ENCODE measurements around the gene MACROD2.

MACROD2 gene

GRCh38 chr20:15625981-15626380 is 1630.7 kb downstream of the MACROD2 start:
- no peaks in the 10 kb centered on the region for H3K4me1 ChIP-seq (ENCODE audit: control insufficient read depth, insufficient read depth, low read length)
- H3K4me3 ChIP-seq (ENCODE audit: low read length), result no peak overlapping the region
- H3K36me3 ChIP-seq (ENCODE audit: insufficient read depth, low read length), result no peaks in the 10 kb centered on the region
- no peak overlapping the region for H3K9ac ChIP-seq (ENCODE audit: low read depth, low read length)
- H3K4me2 ChIP-seq (ENCODE audit: low read length), result no peak overlapping the region
- no peaks in the 10 kb centered on the region for H3K9me3 ChIP-seq (replicated peaks; ENCODE audit: low read length)
- H3K27me3 ChIP-seq (ENCODE audit: control insufficient read depth, insufficient read depth, low read length), result no peaks in the 10 kb centered on the region

- no peaks in the 10 kb centered on the region for H3K4me1 ChIP-seq (ENCODE audit: control insufficient read depth, insufficient read depth, low read length)
- H3K27me3 ChIP-seq (ENCODE audit: control insufficient read depth, insufficient read depth, low read length), result no peaks in the 10 kb centered on the region
- no peak overlapping the region for H3K4me2 ChIP-seq (ENCODE audit: low read length)
- no peak overlapping the region for H3K9ac ChIP-seq (ENCODE audit: low read depth, low read length)
- H3K36me3 ChIP-seq (ENCODE audit: insufficient read depth, low read length), result no peaks in the 10 kb centered on the region
- no peaks in the 10 kb centered on the region for H3K9me3 ChIP-seq (replicated peaks; ENCODE audit: low read length)
- H3K4me3 ChIP-seq (ENCODE audit: low read length), result no peak overlapping the region
These were observed 1631.8 kb downstream of the MACROD2 start for GRCh38 chr20:15627089-15627488.

GRCh38 chr20:15627501-15627903 is 1632.2 kb downstream of the MACROD2 start:
- H3K9me3 ChIP-seq (replicated peaks; ENCODE audit: low read length), result no peaks in the 10 kb centered on the region
- H3K27me3 ChIP-seq (ENCODE audit: control insufficient read depth, insufficient read depth, low read length), result no peaks in the 10 kb centered on the region
- no peak overlapping the region for H3K4me2 ChIP-seq (ENCODE audit: low read length)
- H3K4me1 ChIP-seq (ENCODE audit: control insufficient read depth, insufficient read depth, low read length), result no peaks in the 10 kb centered on the region
- no peak overlapping the region for H3K4me3 ChIP-seq (ENCODE audit: low read length)
- no peak overlapping the region for H3K9ac ChIP-seq (ENCODE audit: low read depth, low read length)
- no peaks in the 10 kb centered on the region for H3K36me3 ChIP-seq (ENCODE audit: insufficient read depth, low read length)

GRCh38 chr20:15628851-15629353 is 1633.6 kb downstream of the MACROD2 start:
- Histone ChIP-seq H3K4me1 (ENCODE audit: control insufficient read depth, insufficient read depth, low read length) (no peaks in the 10 kb centered on the region), H3K36me3 (ENCODE audit: insufficient read depth, low read length) (no peaks in the 10 kb centered on the region), H3K9me3 (replicated peaks; ENCODE audit: low read length) (no peaks in the 10 kb centered on the region), H3K27me3 (ENCODE audit: control insufficient read depth, insufficient read depth, low read length) (no peaks in the 10 kb centered on the region), H3K4me2 (ENCODE audit: low read length) (no peak overlapping the region), H3K4me3 (ENCODE audit: low read length) (no peak overlapping the region), H3K9ac (ENCODE audit: low read depth, low read length) (no peak overlapping the region)

GRCh38 chr20:15630360-15630759 is 1635.0 kb downstream of the MACROD2 start:
- H3K36me3 ChIP-seq (ENCODE audit: insufficient read depth, low read length), result no peaks in the 10 kb centered on the region
- H3K9me3 ChIP-seq (replicated peaks; ENCODE audit: low read length), result no peaks in the 10 kb centered on the region
- H3K9ac ChIP-seq (ENCODE audit: low read depth, low read length), result no peak overlapping the region
- no peaks in the 10 kb centered on the region for H3K27me3 ChIP-seq (ENCODE audit: control insufficient read depth, insufficient read depth, low read length)
- no peaks in the 10 kb centered on the region for H3K4me1 ChIP-seq (ENCODE audit: control insufficient read depth, insufficient read depth, low read length)
- H3K4me2 ChIP-seq (ENCODE audit: low read length), result no peak overlapping the region
- H3K4me3 ChIP-seq (ENCODE audit: low read length), result no peak overlapping the region

GRCh38 chr20:15632680-15633079 is 1637.4 kb downstream of the MACROD2 start:
- no peaks in the 10 kb centered on the region for H3K36me3 ChIP-seq (ENCODE audit: insufficient read depth, low read length)
- H3K4me2 ChIP-seq (ENCODE audit: low read length), result no peak overlapping the region
- H3K9ac ChIP-seq (ENCODE audit: low read depth, low read length), result no peak overlapping the region
- H3K4me1 ChIP-seq (ENCODE audit: control insufficient read depth, insufficient read depth, low read length), result no peaks in the 10 kb centered on the region
- no peaks in the 10 kb centered on the region for H3K27me3 ChIP-seq (ENCODE audit: control insufficient read depth, insufficient read depth, low read length)
- no peak overlapping the region for H3K4me3 ChIP-seq (ENCODE audit: low read length)
- H3K9me3 ChIP-seq (replicated peaks; ENCODE audit: low read length), result no peaks in the 10 kb centered on the region

- Histone ChIP-seq H3K4me3 (ENCODE audit: low read length) (no peak overlapping the region), H3K4me1 (ENCODE audit: control insufficient read depth, insufficient read depth, low read length) (peaks cover 5% of the 10 kb centered on the region), H3K9me3 (replicated peaks; ENCODE audit: low read length) (no peaks in the 10 kb centered on the region), H3K27me3 (ENCODE audit: control insufficient read depth, insufficient read depth, low read length) (no peaks in the 10 kb centered on the region), H3K9ac (ENCODE audit: low read depth, low read length) (no peak overlapping the region), H3K36me3 (ENCODE audit: insufficient read depth, low read length) (no peaks in the 10 kb centered on the region), H3K4me2 (ENCODE audit: low read length) (no peak overlapping the region)
These were observed 1638.8 kb downstream of the MACROD2 start for GRCh38 chr20:15634102-15634501.

- H3K36me3 ChIP-seq (ENCODE audit: insufficient read depth, low read length), result no peaks in the 10 kb centered on the region
- H3K27me3 ChIP-seq (ENCODE audit: control insufficient read depth, insufficient read depth, low read length), result no peaks in the 10 kb centered on the region
These were observed 1642.2 kb downstream of the MACROD2 start for GRCh38 chr20:15637546-15637945.

GRCh38 chr20:15637950-15638754 is 1642.8 kb downstream of the MACROD2 start:
- no peak overlapping the region for H3K4me2 ChIP-seq (ENCODE audit: low read length)
- no peaks in the 10 kb centered on the region for H3K36me3 ChIP-seq (ENCODE audit: insufficient read depth, low read length)
- peaks cover 9% of the 10 kb centered on the region for H3K4me1 ChIP-seq (ENCODE audit: control insufficient read depth, insufficient read depth, low read length)
- H3K27me3 ChIP-seq (ENCODE audit: control insufficient read depth, insufficient read depth, low read length), result no peaks in the 10 kb centered on the region
- no peak overlapping the region for H3K4me3 ChIP-seq (ENCODE audit: low read length)
- no peak overlapping the region for H3K9ac ChIP-seq (ENCODE audit: low read depth, low read length)
- no peaks in the 10 kb centered on the region for H3K9me3 ChIP-seq (replicated peaks; ENCODE audit: low read length)

More at GRCh38 chr20:15637546-15637945, 1642.2 kb downstream of the MACROD2 start:
- Histone ChIP-seq H3K4me3 (ENCODE audit: low read length) (no peak overlapping the region), H3K9me3 (replicated peaks; ENCODE audit: low read length) (no peaks in the 10 kb centered on the region), H3K4me2 (ENCODE audit: low read length) (no peak overlapping the region), H3K4me1 (ENCODE audit: control insufficient read depth, insufficient read depth, low read length) (peaks cover 5% of the 10 kb centered on the region), H3K9ac (ENCODE audit: low read depth, low read length) (no peak overlapping the region)

- Histone ChIP-seq H3K27me3 (ENCODE audit: control insufficient read depth, insufficient read depth, low read length) (no peaks in the 10 kb centered on the region), H3K4me1 (ENCODE audit: control insufficient read depth, insufficient read depth, low read length) (peaks cover 11% of the 10 kb centered on the region), H3K9me3 (replicated peaks; ENCODE audit: low read length) (no peaks in the 10 kb centered on the region), H3K9ac (ENCODE audit: low read depth, low read length) (no peak overlapping the region), H3K36me3 (ENCODE audit: insufficient read depth, low read length) (no peaks in the 10 kb centered on the region), H3K4me2 (ENCODE audit: low read length) (no peak overlapping the region), H3K4me3 (ENCODE audit: low read length) (no peak overlapping the region)
These were observed 1643.5 kb downstream of the MACROD2 start for GRCh38 chr20:15638816-15639215.

- Histone ChIP-seq H3K9ac (ENCODE audit: low read depth, low read length) (no peak overlapping the region), H3K4me1 (ENCODE audit: control insufficient read depth, insufficient read depth, low read length) (peaks cover 11% of the 10 kb centered on the region), H3K27me3 (ENCODE audit: control insufficient read depth, insufficient read depth, low read length) (no peaks in the 10 kb centered on the region), H3K4me3 (ENCODE audit: low read length) (no peak overlapping the region), H3K9me3 (replicated peaks; ENCODE audit: low read length) (no peaks in the 10 kb centered on the region), H3K36me3 (ENCODE audit: insufficient read depth, low read length) (no peaks in the 10 kb centered on the region), H3K4me2 (ENCODE audit: low read length) (no peak overlapping the region)
These were observed 1644.5 kb downstream of the MACROD2 start for GRCh38 chr20:15639839-15640238.

- Histone ChIP-seq H3K4me2 (ENCODE audit: low read length) (no peak overlapping the region), H3K9me3 (replicated peaks; ENCODE audit: low read length) (no peaks in the 10 kb centered on the region), H3K4me1 (ENCODE audit: control insufficient read depth, insufficient read depth, low read length) (peaks cover 11% of the 10 kb centered on the region), H3K9ac (ENCODE audit: low read depth, low read length) (no peak overlapping the region), H3K36me3 (ENCODE audit: insufficient read depth, low read length) (no peaks in the 10 kb centered on the region), H3K4me3 (ENCODE audit: low read length) (no peak overlapping the region), H3K27me3 (ENCODE audit: control insufficient read depth, insufficient read depth, low read length) (no peaks in the 10 kb centered on the region)
These were observed 1646.8 kb downstream of the MACROD2 start for GRCh38 chr20:15642109-15642508.

Data from skeletal muscle satellite cell (primary cell).